ENCODE data around the gene SETD1B. TPM values are rescaled to one million over a fixed set of nuclear protein-coding genes. Genes with fewer than 3 reads are reported as not detected.

Gene SETD1B
- total RNA-seq, 1 experiment from 2014 or later = 40.4 TPM

DNA sequence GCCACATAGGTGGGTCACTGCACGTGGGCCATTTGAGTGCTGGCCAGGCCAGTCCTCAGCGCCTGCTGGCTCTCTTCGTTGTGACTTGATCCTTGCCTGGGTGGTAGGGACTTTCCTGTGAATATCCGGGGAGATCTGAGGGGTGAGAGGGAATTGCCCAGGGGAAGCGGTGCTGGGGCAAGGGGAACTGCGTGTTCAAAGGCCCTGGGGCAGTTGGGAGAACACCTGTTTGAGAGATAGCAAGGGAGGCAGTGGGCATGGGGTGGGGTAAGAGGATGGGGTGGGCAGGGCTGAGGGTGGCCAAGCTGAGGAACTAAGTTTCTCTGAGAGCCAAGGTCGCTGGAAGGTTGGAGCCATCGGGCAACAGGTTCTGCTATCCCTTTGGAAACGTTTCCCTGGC lies 25.0 kb downstream of the SETD1B start:
- H3K27me3 Mint-ChIP-seq (ENCODE audit: low read depth) = no peaks in the 10 kb centered on the region
- whole genome bisulfite sequencing (ENCODE audit: extremely low coverage, insufficient read length, low lambda C conversion rate) = no CpG with 5 or more reads among the region's 9 CpGs
- Histone ChIP-seq H3K79me1 (ENCODE audit: insufficient read depth, low read depth, low read length, poor library complexity, severe bottlenecking) (no peaks in the 10 kb centered on the region), H3K27ac (ENCODE audit: insufficient read length, low read depth, low read length) (no peak overlapping the region), H2BK120ac (ENCODE audit: low read depth, low read length, poor library complexity, severe bottlenecking) (no peak overlapping the region), H2BK15ac (ENCODE audit: low read depth, low read length) (no peak overlapping the region), H3K14ac (ENCODE audit: insufficient read depth, low read length) (no peak overlapping the region), H3K23ac (ENCODE audit: insufficient read length, low read depth, low read length) (no peak overlapping the region), H3K9me3 (ENCODE audit: control insufficient read depth, low read depth, low read length) (no peaks in the 10 kb centered on the region), H3T11ph (ENCODE audit: low read length) (no peak overlapping the region), H2AK5ac (ENCODE audit: insufficient read length, low read length) (no peak overlapping the region), H2AFZ (ENCODE audit: low read length) (no peak overlapping the region), H3K56ac (ENCODE audit: insufficient read length, low read depth, low read length) (no peak overlapping the region), H2BK20ac (ENCODE audit: low read depth, low read length, poor library complexity, severe bottlenecking) (no peak overlapping the region), H2BK5ac (ENCODE audit: insufficient read length, low read length) (no peak overlapping the region), H4K8ac (replicated peaks; ENCODE audit: insufficient read length, low read depth, low read length) (no peak overlapping the region), H3K9ac (ENCODE audit: extremely low read depth, insufficient read length, low read length) (no peak overlapping the region), H4K5ac (ENCODE audit: insufficient read length, low read depth, low read length) (no peak overlapping the region), H2BK12ac (ENCODE audit: insufficient read length, low read depth, low read length) (no peak overlapping the region), H3K18ac (ENCODE audit: insufficient read length, low read depth, low read length) (no peak overlapping the region), H4K20me1 (ENCODE audit: control insufficient read depth, insufficient read depth, insufficient read length) (no peaks in the 10 kb centered on the region), H3K4me1 (ENCODE audit: insufficient read depth, low read length) (no peaks in the 10 kb centered on the region), H3K4ac (ENCODE audit: low read depth, low read length) (no peak overlapping the region), H4K91ac (ENCODE audit: insufficient read length, low read depth, low read length) (no peak overlapping the region), H3K27me3 (ENCODE audit: insufficient read depth, low read length) (no peaks in the 10 kb centered on the region), H3K4me2 (ENCODE audit: insufficient read depth, insufficient read length, low read length) (no peak overlapping the region), H3K23me2 (ENCODE audit: insufficient read length, low read depth, low read length, poor library complexity, severe bottlenecking) (no peaks in the 10 kb centered on the region), H3K79me2 (ENCODE audit: insufficient read depth, low read length) (no peaks in the 10 kb centered on the region)
- H3K9me3 Mint-ChIP-seq = no peaks in the 10 kb centered on the region; a peak in 1 of 5 replicates
- H3K27ac Mint-ChIP-seq = peak overlapping the region in 2 of 3 experiments; percentile 28 to 31; a peak in 1 of 7 replicates
- peaks cover 24 to 74% (median 59%) of the 10 kb centered on the region in 3 experiments; a peak in 6 of 7 replicates for H3K36me3 Mint-ChIP-seq (ENCODE audit: insufficient read depth in 1 of 3, low read depth in 3 of 3)
- H3K4me3 Mint-ChIP-seq = no peak overlapping the region
- H3K4me1 Mint-ChIP-seq = peaks cover 0 to 8% of the 10 kb centered on the region in 2 experiments; a peak in 1 of 4 replicates
- no peak for DNase-seq
- TF ChIP-seq, protein P1, sequence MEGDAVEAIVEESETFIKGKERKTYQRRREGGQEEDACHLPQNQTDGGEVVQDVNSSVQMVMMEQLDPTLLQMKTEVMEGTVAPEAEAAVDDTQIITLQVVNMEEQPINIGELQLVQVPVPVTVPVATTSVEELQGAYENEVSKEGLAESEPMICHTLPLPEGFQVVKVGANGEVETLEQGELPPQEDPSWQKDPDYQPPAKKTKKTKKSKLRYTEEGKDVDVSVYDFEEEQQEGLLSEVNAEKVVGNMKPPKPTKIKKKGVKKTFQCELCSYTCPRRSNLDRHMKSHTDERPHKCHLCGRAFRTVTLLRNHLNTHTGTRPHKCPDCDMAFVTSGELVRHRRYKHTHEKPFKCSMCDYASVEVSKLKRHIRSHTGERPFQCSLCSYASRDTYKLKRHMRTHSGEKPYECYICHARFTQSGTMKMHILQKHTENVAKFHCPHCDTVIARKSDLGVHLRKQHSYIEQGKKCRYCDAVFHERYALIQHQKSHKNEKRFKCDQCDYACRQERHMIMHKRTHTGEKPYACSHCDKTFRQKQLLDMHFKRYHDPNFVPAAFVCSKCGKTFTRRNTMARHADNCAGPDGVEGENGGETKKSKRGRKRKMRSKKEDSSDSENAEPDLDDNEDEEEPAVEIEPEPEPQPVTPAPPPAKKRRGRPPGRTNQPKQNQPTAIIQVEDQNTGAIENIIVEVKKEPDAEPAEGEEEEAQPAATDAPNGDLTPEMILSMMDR (conservative IDR thresholded peaks at IDR 0.05) = no peak

Data from H9 (cell line).